GM19099 (cell line): ENCODE measurements around the gene CHST8.

ENCODE experiments used
- POLR2A ChIP-seq: IDR thresholded peaks from 3 replicates; pipeline ENCODE4 v1.6.1; 2011; ENCODE audit warnings: low read depth; ENCODE audit not compliant: insufficient read length; ENCODE audit errors: extremely low read depth

The CHST8 gene

DNA sequence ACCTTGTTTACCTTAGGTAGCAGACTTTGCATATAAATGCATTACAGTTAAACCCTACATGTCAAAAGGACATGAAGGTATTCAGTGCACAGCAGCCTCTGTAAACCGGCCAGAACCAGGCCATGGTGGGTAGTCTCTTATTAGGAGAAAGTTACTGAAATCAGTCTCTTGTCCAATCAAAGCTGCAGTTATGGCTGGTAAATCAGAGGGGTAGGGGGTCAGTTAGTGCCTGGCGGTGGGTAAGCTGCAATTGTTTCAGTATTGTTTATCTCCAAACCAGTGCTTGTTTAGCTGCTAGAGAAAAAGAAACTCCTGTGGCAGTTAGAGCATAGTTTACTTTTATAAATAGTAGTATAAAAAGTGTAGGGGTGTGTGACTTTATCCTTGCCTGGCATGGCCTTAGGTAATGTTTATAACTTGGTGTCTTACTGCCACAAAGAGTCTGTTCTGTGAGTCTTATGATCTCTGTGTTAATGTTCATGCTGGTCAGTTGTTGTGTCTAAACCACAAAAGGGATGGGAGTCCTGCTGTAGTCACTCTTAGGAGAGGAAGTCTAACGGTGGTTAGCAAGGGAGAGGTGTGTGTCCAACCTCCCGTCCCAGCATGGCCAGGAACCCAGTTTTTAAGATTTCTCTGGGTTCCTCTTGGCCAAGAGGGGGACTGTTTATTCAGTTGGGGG lies 28.0 kb downstream of the CHST8 start:
- no peak for TF ChIP-seq POLR2A

DNA sequence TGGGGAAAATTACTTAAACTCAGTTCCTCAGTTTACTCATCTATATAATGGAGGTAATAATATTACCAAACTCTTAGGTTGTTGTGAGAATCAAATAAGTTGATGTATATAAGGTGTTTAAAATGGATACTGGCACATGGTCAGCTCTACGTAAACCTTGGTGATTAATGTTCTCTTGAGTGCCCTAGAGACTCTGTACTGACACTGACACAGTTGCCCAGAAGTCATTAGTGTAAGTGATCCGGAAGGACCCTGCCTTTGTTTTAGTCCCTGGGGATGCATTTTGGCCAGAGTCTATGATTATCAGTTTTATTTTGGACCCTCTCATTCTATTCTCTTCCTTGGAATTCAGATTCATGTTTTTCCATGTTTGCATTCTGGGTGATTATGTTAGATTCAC lies 31.9 kb downstream of the CHST8 start:
- no peak for TF ChIP-seq POLR2A

DNA sequence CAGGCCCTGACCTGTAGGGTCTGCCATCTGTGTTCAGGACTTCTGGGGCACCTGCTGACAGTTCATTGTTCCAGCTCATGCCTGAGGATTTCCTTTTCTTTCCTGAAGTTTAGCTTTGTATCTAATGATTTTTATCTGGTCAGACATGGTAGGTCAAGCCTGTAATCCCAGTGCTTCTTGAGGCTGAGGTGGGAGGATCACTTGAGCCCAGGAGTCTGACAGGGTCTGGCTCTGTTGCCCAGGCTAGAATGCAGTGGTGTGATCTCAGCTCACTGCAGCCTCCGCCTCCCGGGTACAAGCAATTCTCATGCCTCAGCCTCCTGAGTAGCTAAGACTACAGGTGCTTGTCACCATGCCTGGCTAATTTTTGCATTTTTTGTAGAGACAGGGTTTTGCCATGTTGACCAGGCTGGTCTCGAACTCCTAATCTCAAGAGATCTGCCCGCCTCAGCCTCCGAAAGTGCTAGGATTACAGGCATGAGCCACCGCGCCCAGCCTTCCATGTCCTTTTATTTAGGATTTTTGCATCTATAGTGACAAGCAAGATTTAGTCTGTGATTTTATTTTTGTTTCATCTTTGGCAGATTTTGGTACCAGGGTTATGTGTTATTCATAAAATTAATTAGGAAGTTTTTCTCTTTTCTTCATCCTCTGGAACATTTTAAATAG lies 33.2 kb downstream of the CHST8 start:
- no peak for TF ChIP-seq POLR2A

DNA sequence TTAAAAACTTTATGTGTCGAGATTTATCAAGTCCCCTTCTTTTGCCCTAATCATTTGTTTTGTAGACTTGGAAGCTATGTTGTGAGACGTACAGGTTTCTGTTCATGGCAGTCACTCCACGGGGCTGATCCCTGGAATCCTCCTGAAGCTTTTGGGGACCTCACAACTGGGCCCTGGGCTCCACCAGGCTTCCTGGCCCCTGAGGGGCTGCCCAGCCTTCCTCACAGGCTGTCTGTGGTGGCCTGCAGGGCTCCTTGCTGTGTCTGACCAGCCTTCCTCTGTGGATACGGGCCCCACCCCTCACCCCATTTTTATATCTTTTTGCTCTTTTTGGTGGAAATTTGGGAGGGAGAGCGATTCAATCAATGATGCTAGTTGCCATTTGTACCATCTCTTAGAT lies 38.1 kb downstream of the CHST8 start:
- TF ChIP-seq POLR2A = no peak

DNA sequence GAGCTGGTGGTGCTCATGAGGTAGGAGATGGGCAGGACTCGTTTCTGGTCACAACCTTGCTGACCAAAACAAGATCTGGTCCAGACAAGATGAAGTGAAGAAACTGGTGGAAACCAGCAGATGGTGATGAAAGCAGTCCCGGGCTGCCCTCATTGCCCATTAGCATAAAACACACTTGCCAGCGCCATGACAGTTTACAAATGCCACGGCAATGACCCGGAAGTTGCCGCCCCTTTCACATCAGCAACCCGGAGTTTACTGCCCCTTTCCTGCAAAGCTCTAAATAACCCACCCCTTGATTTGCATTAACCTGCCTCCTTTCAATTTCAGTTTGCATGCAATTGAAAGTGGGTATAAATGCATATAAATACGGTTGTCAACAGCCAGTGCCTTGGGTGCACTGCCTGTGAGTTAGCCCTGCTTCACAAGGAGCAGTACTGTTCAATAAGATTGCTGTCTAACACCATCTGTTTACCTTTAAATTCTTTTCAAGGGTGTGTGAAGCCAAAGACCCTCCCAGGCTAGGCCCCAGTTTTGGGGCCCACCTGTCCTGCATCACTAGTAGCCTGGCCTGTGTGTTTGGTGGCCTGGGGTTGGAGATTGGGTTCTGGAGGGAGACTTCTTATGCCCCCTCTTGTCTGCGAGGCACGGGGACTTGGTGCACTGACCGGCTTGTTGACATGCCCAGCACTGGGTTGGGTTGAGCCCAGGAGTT lies 38.8 kb downstream of the CHST8 start:
- TF ChIP-seq POLR2A = no peak

DNA sequence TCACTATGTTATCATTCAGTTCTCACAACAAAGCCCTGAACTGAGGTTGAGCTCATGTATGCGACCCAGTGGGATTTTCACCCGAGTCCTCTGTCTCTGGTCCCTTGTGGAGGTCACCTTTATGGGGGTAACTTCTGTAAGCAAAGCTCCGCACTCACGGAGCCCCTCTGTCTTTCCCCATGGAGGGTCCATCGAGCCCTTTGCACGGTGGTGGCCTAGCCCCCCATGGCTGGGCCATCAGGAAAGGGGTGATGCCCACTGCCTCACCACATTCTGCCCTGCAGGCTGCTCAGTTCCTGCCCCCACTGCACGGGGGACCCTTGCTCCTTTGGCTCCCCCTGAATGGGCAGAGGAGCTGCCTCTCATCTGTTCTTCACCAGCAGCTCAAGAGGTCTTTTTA lies 39.6 kb downstream of the CHST8 start:
- no peak for TF ChIP-seq POLR2A

DNA sequence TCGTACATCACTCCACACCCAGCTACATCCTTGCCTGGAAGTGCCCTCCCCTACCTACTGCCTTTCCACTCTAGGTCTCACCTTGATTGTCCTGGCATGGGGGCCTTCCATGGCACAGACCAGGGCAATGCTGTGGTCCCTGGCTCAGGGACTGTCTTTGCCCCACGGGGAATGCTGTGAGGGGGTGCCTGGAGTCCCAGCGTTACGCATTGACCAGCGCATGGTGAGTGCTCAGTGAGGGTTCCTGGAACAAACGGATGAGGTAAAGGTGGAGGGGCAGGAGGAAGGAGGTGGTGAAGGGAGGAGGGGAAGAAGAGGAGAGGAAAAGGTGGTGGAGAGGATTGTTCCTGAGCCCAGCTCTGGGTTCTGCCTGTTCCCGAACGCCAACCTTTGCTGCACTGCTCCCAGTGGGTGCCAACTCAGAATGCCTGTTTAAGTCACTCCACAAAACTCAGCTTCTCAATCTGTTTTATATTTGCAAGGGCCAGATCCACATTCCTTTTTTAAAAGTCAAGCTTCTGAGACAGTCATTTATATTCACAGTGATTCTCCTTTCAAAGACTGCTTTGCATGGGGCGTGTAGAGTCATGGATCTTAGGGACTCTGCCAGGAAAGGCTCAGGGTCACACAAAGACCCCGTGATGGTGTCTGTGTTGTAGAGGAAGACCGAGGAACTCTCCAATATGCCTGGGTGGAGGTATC lies 40.8 kb downstream of the CHST8 start:
- no peak for TF ChIP-seq POLR2A

DNA sequence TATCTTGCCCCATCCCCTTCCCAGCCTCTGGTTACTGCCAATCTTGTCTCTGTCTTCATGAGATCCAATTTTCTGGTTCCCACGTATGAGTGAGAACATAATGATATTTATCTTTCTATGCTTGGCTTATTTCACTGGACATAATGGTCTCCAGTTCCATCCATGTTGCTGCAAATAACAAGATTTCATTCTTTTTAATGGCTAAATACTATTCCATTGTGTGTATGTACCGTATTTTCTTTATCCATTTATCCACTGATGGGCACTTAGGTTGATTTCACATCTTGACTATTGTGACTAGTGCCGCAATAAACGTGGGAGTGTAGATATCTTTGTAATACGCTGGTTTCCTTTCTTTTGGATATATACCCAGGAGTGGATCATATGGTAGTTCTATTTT lies 43.0 kb downstream of the CHST8 start:
- TF ChIP-seq POLR2A = no peak

DNA sequence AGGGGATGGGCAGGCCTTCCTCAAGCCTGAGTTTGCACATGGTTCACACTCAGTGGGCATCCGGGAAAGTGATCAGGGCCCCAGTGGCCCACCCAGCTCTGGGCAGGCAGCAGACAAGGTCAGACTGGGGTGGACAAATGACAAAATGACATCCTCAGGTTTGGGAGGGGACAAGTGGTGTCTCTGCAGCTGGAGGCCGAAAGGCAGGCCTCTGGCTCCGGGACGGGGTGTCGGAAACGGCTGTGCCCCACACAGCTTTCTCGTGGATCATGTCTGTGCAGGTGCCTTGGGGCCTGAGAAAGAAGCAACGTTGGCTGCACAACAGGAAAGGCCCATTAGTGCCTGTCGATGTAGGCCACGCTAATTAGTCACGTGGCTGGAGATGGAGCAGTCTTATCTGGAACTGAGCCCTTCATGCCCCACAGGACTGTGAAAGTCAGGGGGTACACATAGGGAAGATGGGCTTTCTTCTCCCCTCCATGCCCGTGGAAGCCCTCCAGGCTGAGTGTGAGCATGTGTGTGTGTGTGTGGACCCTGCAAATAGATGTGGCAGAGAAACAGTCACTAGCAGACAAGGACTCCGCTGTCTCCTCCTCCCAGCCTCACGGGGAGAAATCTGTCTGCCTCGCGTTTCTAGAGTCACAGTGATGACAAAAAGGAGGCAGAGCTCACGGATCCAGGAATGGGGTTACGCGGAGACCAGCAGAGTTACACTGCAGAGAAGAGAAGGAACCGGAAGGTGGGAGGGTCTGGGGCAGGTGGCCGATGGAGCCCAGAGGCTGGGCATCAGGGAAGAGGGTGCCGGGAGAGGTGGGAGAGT lies 44.2 kb downstream of the CHST8 start:
- TF ChIP-seq POLR2A = no peak

DNA sequence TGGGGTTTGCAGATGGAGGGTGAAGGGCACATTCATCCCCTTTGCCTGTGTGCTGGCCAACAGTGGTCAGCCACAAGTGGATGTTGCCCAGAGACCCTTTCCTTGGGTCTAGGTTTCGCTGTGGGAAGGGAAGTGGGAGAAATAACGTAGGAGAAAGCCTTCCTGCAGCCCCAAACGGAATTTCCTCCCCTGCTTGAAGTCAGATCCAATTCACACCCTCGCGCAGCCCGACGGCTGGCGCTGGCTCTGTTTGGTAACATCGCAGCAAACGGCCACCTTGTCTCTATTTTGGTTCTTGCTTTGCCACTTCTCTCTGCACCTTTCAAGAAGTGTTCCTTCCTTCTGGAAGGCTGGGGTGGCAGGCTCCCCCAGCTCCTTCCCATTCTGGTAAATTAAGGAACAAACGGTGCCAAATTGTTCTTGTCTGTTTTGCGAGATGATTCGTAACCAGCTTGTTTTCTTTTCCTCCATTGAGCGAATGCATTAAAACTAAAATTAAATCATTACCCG lies 45.4 kb downstream of the CHST8 start:
- no peak for TF ChIP-seq POLR2A

DNA sequence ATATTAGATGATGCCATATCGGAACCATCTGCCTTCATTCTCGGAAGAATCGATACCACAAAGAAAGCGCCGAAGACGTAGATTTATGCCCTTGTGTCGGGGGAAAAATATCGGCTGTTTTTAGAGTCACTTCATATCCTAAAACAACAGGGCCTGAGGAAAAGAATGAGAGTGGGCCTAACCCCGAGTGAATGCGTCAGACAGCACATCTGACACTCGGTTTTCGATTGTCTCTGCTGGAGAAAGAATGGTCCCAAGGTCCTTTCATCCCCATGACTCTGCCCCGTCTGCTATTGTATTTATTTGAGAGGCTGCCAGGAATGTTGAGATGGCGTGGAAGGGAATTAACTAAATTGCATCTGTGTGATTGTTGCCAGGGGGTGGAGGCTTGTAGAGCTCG lies 46.1 kb downstream of the CHST8 start:
- TF ChIP-seq POLR2A = no peak

DNA sequence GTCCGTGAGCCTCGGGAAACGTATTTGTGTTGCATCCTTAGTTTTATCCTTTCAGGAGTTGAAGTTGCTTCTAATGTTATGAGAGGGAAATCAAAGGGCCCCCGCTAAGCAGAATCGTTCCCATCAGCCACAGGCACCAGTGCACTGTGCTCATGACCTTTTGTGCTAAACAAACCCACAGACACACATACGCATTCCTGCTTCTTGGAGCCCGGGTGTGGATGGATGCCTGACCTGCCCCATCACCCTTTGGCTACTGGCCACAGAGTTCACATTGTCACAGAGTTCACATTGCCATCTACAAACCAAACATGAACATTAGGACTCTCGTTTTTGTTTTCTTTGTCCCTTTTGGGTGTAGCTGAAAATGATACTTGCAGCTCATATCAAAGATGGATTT lies 47.2 kb downstream of the CHST8 start:
- TF ChIP-seq POLR2A = no peak

DNA sequence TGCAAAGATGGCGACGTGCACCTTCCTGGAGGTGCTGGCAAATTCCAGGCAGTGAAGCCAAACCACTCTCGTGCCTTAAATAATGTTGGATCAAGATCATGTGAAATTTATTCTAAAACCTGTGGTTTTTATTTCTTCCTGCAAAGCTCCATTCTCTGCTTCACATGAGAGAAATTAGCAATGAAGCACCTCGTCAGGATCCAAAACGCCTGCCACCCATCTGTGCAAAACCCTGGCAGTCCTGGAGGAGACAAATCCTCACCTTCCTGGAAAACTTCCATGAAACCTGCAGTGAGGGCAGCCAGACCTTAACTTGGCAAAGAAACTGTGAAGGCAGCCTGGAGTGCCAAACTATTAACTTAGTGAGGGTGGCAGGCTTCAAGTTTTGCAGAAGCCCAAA lies 47.6 kb downstream of the CHST8 start:
- TF ChIP-seq POLR2A = no peak

DNA sequence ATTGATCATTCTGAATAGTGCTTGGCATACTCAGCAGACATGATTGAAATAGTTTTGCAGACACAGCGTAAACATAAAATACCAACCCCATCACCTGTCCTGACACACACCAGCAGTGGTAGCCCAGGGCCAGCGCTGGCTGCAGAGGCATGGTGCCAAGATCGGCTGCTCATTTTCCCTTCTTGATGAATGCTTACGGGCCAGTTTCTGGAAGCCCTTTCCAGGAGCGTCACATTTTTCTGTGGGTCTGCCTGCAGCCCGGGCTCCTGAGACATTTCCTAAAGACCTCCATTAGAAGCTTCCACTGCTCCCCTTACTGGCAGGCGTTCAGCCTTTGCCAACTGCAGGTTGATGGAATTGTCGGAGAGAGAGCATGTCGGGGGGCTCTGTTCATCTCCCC lies 48.6 kb downstream of the CHST8 start:
- TF ChIP-seq POLR2A = no peak
